ENCODE measurements around the gene NTN5.
"Not testable (repeated sequence)": the region's sequence is repeated elsewhere in the genome, so short reads cannot be mapped to it uniquely, and the experiment has no call there.

NTN5 gene

DNA sequence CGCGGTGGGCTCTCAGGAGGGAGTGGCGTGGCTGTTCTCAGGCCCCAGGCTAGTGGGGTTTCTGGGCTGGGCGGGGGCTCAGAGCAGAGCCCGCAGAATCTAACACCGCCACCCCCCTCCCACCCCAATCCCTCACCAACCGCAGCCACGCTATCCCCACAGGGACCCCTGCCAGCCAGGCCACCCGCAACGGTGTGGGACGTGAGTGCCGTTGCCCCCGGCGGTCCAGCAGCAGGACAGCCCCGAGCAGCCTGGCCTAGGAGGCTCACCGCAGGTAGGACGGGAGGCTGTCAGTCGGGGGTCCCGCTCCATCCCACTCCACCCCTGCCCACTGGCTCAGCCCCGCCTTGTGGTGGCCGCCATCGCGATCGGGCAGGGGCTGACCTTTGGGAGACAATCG is at the start of gene NTN5:
Gene NTN5, minus strand, starts transcription at position 24 of the 400 bp plus-strand sequence. CDS start 2,031 bp downstream, outside the sequence.
- no peak for DNase-seq (ENCODE audit: low read depth in 1 of 2, low spot score in 1 of 2)

GRCh38 chr19:48722196-48722708 is 49.4 kb upstream of the NTN5 start:
- no peak for DNase-seq (ENCODE audit: low read depth in 1 of 2, low spot score in 1 of 2)

- DNase-seq (ENCODE audit: low read depth in 1 of 2, low spot score in 1 of 2) = peak; percentile 71 to 74
These were observed 47.9 kb upstream of the NTN5 start for GRCh38 chr19:48720613-48721296.

GRCh38 chr19:48720251-48720612 is 47.4 kb upstream of the NTN5 start:
- no peak for DNase-seq (ENCODE audit: low read depth in 1 of 2, low spot score in 1 of 2)

GRCh38 chr19:48719263-48720171 is 46.7 kb upstream of the NTN5 start, which contains the start of gene MAMSTR:
Gene MAMSTR (minus strand): TSS chr19:48719725. CDS start chr19:48719031, 694 bp downstream.
- DNase-seq (ENCODE audit: low read depth in 1 of 2, low spot score in 1 of 2) = no peak

- no peak for DNase-seq (ENCODE audit: low read depth in 1 of 2, low spot score in 1 of 2)
These were observed 46.0 kb upstream of the NTN5 start for GRCh38 chr19:48718711-48719231.

- not testable (repeated sequence) for DNase-seq (ENCODE audit: low read depth in 1 of 2, low spot score in 1 of 2)
These were observed 45.3 kb upstream of the NTN5 start for GRCh38 chr19:48718106-48718505.

DNA sequence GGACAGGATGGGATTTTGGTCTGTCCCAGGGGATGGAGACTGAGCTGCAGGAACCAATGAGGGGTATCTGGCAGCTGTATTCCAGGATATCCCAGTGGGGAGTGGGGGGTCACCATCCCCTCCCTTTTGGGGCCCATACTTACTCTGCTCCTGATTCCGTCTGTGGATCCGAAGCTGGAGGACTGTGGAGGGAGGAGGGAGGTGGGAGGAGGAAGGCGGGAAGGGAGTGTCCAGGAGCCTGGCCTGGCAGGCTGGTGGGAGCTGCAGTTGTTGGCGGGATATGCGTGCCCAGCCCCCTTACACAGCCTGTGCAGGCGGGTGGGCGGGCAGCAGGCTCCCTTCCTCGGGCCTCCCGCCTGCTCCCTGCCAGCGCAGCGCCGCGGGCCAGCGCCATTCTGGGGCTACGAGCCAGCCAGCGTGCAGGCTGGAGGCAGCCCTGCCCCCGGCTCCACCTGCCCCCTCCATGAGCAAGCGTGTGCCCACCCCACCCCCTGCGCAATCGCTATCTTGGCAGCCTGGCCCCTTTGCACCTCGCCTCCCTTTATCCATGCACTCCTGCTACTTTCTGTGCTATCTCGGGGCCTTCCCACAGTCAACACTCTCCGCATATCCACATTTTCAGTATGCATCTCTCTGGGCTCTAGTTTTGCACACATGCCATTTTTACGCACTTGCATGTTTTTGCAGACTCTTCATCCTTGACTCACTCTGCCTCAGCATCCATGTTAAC is 43.9 kb upstream of the NTN5 start:
- no peak for DNase-seq (ENCODE audit: low read depth in 1 of 2, low spot score in 1 of 2)

- no peak for DNase-seq (ENCODE audit: low read depth in 1 of 2, low spot score in 1 of 2)
These were observed 42.9 kb upstream of the NTN5 start for GRCh38 chr19:48715681-48716171.

- no peak for DNase-seq (ENCODE audit: low read depth in 1 of 2, low spot score in 1 of 2)
These were observed 42.2 kb upstream of the NTN5 start for GRCh38 chr19:48714759-48715675.

- peak; percentile 92 to 95 for DNase-seq (ENCODE audit: low read depth in 1 of 2, low spot score in 1 of 2)
These were observed 41.3 kb upstream of the NTN5 start for GRCh38 chr19:48713864-48714755.

DNA sequence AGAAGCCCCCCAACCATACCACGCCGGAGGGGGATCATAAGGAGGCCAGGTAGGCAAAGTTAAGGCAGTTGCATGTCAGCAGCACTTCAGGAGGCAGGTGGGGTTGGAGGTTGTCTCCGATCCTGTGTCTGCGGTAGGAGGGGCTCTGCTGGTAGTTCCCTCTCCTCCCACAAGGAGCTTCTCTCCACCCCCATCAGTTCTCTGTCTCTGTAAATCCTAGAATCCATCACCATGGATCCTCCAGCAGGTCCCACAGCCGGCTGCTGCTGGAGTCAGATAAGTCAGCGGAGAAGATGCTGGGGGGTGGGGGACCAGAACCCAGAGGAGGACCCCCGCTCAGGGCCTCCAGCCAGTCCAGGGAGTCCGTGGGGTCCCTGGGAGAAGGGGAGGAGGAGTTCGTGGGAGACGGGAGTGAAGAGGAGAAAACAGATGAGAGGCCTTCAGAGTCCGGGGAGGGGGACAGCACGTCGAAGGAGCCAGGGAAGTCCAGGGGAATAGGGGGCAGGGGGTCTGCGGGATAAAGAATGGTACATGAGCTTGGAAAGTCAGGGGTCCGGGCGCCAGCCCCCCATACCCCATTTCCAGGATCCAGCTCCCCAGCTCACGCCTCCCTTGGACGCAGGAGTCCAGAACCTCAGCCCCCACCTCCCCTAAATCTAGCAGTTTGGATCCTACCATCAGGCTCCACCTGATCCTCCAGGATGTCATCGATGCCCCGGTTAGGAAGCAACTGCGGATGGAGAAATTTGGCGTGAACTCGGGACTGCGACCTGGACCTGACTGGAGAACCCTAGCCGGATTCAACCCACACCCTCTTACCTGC is 40.4 kb upstream of the NTN5 start:
- DNase-seq (ENCODE audit: low read depth in 1 of 2, low spot score in 1 of 2) = no peak

DNA sequence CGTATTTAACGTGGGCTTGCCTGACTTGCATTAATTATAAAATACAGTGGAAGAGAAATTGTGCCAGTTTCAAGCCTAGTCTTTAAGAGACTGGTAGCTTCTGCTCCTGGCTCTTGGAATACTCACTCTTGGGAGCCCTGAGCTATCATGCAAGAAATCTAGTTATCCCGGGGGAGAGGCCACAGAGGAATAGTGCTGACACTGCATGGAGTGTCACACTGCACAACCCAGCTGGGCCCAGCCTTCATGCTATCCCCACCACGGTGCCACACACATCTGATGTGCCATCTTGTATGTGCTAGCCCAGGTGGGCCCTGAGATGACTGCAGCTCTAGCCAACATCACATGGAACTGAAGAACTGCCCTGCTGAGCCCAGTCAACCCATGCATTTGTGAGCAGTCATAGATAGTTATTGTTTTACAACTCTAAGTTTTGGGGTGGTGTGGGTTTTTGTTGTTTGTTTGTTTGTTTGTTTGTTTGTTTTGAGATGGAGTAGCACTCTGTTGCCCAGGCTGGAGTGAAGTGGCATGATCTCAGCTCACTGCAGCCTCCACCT is 38.4 kb upstream of the NTN5 start:
- no peak for DNase-seq (ENCODE audit: low read depth in 1 of 2, low spot score in 1 of 2)

DNA sequence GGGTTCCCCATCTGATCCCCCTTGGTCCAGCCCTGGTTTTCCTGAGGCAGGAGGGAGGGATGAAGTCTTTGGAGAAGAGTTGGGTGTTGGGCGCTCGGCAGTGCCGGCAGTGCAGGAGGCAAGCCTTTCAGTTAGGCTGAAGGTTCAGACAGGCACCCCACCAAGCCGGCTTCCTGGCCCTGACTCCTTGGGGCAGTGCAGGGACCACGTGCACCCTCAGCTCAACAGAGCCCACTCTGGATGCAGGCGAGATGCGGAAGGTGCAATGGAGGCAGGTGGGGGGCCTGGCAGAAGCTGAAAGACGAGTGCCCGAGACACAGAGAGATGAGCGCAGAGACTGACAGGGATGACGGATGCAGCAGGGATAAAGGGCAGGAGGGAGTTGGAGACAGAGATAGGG is 35.7 kb upstream of the NTN5 start:
- DNase-seq (ENCODE audit: low read depth in 1 of 2, low spot score in 1 of 2) = no peak

GRCh38 chr19:48705431-48705830 is 32.6 kb upstream of the NTN5 start:
- no peak for DNase-seq (ENCODE audit: low read depth in 1 of 2, low spot score in 1 of 2)

DNA sequence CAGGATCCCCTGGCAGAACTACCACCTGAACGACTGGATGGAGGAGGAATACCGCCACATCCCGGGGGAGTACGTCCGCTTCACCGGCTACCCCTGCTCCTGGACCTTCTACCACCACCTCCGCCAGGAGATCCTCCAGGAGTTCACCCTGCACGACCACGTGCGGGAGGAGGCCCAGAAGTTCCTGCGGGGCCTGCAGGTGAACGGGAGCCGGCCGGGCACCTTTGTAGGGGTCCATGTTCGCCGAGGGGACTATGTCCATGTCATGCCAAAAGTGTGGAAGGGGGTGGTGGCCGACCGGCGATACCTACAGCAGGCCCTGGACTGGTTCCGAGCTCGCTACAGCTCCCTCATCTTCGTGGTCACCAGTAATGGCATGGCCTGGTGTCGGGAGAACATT is 30.5 kb upstream of the NTN5 start:
- no peak for DNase-seq (ENCODE audit: low read depth in 1 of 2, low spot score in 1 of 2)

DNA sequence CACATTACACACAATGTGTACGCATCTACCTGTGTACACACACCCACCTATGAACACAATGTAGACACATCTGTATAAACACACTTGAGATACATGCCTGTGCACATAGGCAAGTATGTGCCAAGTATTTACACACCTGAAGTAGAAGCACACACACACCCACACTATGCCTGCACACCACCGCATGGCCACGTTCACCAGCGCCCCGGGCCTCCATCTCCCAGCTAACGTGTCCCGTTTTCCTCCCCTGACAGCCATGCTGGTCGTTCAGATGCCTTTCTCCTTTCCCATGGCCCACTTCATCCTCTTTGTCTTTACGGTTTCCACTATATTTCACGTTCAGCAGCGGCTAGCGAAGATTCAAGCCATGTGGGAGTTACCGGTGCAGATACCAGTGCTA is 29.9 kb upstream of the NTN5 start:
- DNase-seq (ENCODE audit: low read depth in 1 of 2, low spot score in 1 of 2) = no peak

DNA sequence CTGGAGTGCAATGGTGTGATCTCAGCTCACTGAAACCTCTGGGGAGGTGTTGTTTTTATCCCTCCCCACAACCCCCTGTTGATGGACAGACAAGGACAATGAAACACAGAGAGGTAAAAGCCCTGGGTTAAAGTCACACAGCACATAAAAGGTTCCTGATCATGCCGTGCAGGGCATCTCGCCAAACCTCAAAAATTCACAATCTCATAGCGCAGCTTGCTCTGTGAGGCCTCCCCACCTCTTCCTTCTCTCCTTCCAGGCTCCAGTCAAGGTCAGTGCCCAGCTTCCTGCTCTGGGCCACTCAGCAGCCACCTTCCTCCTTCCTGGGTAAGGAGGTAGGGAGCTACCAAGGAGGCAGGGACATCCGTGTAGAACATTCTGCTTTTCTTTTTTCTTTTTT is 25.2 kb upstream of the NTN5 start:
- DNase-seq (ENCODE audit: low read depth in 1 of 2, low spot score in 1 of 2) = no peak
